Fibroblast of lung (primary cell): ENCODE results near the gene ARSG. TPM values are rescaled to one million over a fixed set of nuclear protein-coding genes. Genes with fewer than 3 reads are reported as not detected.

ENCODE experiments used
- DNase-seq, 2 donors: peaks; one replicate each; pipeline versions ENCODE4 v3.0.0 to v3.0.0-alpha.2; 2010; ENCODE audit warnings: low read depth in 2 of 2
- H2AFZ ChIP-seq: 2 replicates; pipeline ENCODE4 v1.5.1; 2012; ENCODE audit warnings: low read length, control low read depth, inconsistent platforms
- H3K27ac ChIP-seq: 2 replicates; pipeline ENCODE4 v1.5.1; 2011; ENCODE audit warnings: low read length, control low read depth; ENCODE audit not compliant: insufficient read depth
- H3K27me3 ChIP-seq: 2 replicates; pipeline ENCODE4 v1.5.1; 2011; ENCODE audit warnings: mild to moderate bottlenecking, low read length; ENCODE audit not compliant: control insufficient read depth, insufficient read depth
- H3K36me3 ChIP-seq: 2 replicates; pipeline ENCODE4 v1.5.1; 2011; ENCODE audit warnings: low read length; ENCODE audit not compliant: control insufficient read depth, insufficient read depth
- H3K4me1 ChIP-seq: 2 replicates; pipeline ENCODE4 v1.5.1; 2011; ENCODE audit warnings: low read length; ENCODE audit not compliant: control insufficient read depth, insufficient read depth; ENCODE audit errors: extremely low read depth
- H3K4me2 ChIP-seq: 2 replicates; pipeline ENCODE4 v1.5.1; 2011; ENCODE audit warnings: low read length, control low read depth; ENCODE audit not compliant: insufficient read depth; ENCODE audit errors: extremely low read depth
- H3K4me3 ChIP-seq, 4 experiments: fragments of 200-600 bp in 1 of 4; sonication (generic) in 1 of 4; replicated peaks in 1 of 4; 2 replicates each; pipeline ENCODE4 v1.5.1; 2011 to 2016; ENCODE audit warnings: low read length in 4 of 4, low read depth in 3 of 4, mild to moderate bottlenecking in 3 of 4, control low read depth in 2 of 4, inconsistent platforms in 1 of 4, mixed read lengths in 1 of 4; ENCODE audit not compliant: insufficient read depth in 1 of 4; ENCODE audit errors: control extremely low read depth in 1 of 4
- H3K79me2 ChIP-seq: 2 replicates; pipeline ENCODE4 v1.5.1; 2012; ENCODE audit warnings: mild to moderate bottlenecking, low read length, inconsistent platforms; ENCODE audit not compliant: control insufficient read depth, insufficient read depth
- H3K9ac ChIP-seq: 2 replicates; pipeline ENCODE4 v1.5.1; 2011; ENCODE audit warnings: mild to moderate bottlenecking, low read length, control low read depth; ENCODE audit not compliant: insufficient read depth
- H3K9me3 ChIP-seq: 2 replicates; pipeline ENCODE4 v1.5.1; 2012; ENCODE audit warnings: low read depth, low read length; ENCODE audit not compliant: control insufficient read depth, insufficient read depth
- H4K20me1 ChIP-seq: 2 replicates; pipeline ENCODE4 v1.5.1; 2011; ENCODE audit warnings: low read length; ENCODE audit not compliant: control insufficient read depth, insufficient read depth; ENCODE audit errors: extremely low read depth
- EZH2 ChIP-seq: IDR thresholded peaks from 2 replicates; pipeline ENCODE4 v1.5.1; 2012; ENCODE audit warnings: low read length, control low read depth, mild to moderate bottlenecking; ENCODE audit errors: missing control alignments
- polyA plus RNA-seq, 2 donors: library from polyadenylated mRNA; depleted of rRNA in 1 of 2; stranded (reverse) in 1 of 2; unstranded in 1 of 2; fragments of >200 nt; gene quantifications; 2 replicates each; pipeline ENCODE4 v1.2.1, GENCODE V29; 2011 to 2012; ENCODE audit warnings: missing spikeins in 1 of 2
- total RNA-seq: library from RNA; depleted of rRNA; stranded (reverse); fragments of >200 nt; gene quantifications from 2 replicates; pipeline ENCODE4 v1.2.1, GENCODE V29; 2014
- TF ChIP-seq, protein P1 (sequence below), 2 donors: IDR thresholded peaks in 1 of 2; conservative IDR thresholded peaks in 1 of 2; 1 replicate in 1 of 2; 2 replicates in 1 of 2; pipeline ENCODE4 v1.5.1; 2011 to 2012; ENCODE audit warnings: low read length in 2 of 2, control low read depth in 1 of 2, inconsistent platforms in 1 of 2, low read depth in 1 of 2, mild to moderate bottlenecking in 1 of 2

The ARSG gene
- total and polyA plus RNA-seq, 2 donors (not counting 1 experiment from before 2014, with no cell fraction given): 3.5 to 8.1 TPM

DNA sequence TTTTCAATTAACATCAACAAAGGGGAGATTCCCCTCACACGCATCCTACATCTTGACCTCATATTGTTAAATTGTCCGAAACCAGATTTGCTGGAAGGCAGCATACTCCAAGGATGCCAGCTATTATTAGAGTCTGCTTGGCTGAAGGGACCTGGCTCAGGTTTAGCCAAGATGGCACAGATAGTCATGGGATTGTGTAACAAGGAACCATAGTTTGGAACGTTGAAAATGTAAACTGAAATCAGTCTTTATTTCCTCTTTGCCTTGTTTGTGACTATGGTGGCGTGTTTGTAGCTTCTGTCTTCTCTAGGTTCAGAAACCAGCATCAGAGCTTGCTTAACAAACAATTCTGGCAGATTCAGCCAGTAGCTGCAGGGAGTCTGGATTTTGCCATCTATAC lies 5.9 kb downstream of the ARSG start:
- Histone ChIP-seq H3K27me3 (no peaks in the 10 kb centered on the region), H3K4me1 (peaks cover 3% of the 10 kb centered on the region), H3K9ac (no peak overlapping the region), H2AFZ (no peak overlapping the region), H3K36me3 (no peaks in the 10 kb centered on the region), H3K27ac (no peak overlapping the region), H4K20me1 (no peaks in the 10 kb centered on the region), H3K9me3 (no peaks in the 10 kb centered on the region), H3K79me2 (no peaks in the 10 kb centered on the region), H3K4me2 (no peak overlapping the region), H3K4me3 (no peak overlapping the region)
- TF ChIP-seq, protein P1, sequence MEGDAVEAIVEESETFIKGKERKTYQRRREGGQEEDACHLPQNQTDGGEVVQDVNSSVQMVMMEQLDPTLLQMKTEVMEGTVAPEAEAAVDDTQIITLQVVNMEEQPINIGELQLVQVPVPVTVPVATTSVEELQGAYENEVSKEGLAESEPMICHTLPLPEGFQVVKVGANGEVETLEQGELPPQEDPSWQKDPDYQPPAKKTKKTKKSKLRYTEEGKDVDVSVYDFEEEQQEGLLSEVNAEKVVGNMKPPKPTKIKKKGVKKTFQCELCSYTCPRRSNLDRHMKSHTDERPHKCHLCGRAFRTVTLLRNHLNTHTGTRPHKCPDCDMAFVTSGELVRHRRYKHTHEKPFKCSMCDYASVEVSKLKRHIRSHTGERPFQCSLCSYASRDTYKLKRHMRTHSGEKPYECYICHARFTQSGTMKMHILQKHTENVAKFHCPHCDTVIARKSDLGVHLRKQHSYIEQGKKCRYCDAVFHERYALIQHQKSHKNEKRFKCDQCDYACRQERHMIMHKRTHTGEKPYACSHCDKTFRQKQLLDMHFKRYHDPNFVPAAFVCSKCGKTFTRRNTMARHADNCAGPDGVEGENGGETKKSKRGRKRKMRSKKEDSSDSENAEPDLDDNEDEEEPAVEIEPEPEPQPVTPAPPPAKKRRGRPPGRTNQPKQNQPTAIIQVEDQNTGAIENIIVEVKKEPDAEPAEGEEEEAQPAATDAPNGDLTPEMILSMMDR (conservative IDR thresholded peaks at IDR 0.05 in 1 of 2, IDR thresholded peaks at IDR 0.05 in 1 of 2; ENCODE audit: low read depth in 1 of 2, low read length in 2 of 2): no peak
- no peak for TF ChIP-seq EZH2
- DNase-seq: no peak

DNA sequence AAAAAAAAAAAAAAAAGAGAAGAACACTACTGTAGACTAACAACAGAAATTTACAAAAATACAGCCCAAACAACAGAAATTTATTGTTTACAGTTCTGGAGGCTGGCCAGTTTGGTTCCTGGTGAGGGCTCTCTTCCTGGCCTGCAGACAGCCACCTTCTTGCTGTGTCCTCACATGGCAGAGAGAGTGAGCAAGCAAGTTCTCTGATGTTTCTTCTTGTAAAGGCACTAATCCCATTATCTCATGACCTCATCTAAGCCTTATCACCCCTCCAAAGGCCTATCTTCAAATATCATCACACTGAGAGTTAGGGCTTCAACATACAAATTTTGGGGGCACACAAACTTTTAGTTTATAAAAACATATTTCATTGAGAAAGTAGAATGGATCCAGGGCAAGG lies 7.3 kb downstream of the ARSG start:
- no peak for DNase-seq
- H3K27me3 ChIP-seq: no peaks in the 10 kb centered on the region
- H2AFZ ChIP-seq: no peak overlapping the region
- H3K79me2 ChIP-seq: no peaks in the 10 kb centered on the region
- no peaks in the 10 kb centered on the region for H3K9me3 ChIP-seq
- H3K27ac ChIP-seq: no peak overlapping the region
- no peak overlapping the region for H3K4me2 ChIP-seq
- no peak overlapping the region for H3K4me3 ChIP-seq
- no peaks in the 10 kb centered on the region for H3K36me3 ChIP-seq
- H3K4me1 ChIP-seq: no peaks in the 10 kb centered on the region
- no peaks in the 10 kb centered on the region for H4K20me1 ChIP-seq
- no peak overlapping the region for H3K9ac ChIP-seq
- TF ChIP-seq, protein P1 (conservative IDR thresholded peaks at IDR 0.05 in 1 of 2, IDR thresholded peaks at IDR 0.05 in 1 of 2; ENCODE audit: low read depth in 1 of 2, low read length in 2 of 2): no peak
- TF ChIP-seq EZH2: no peak

DNA sequence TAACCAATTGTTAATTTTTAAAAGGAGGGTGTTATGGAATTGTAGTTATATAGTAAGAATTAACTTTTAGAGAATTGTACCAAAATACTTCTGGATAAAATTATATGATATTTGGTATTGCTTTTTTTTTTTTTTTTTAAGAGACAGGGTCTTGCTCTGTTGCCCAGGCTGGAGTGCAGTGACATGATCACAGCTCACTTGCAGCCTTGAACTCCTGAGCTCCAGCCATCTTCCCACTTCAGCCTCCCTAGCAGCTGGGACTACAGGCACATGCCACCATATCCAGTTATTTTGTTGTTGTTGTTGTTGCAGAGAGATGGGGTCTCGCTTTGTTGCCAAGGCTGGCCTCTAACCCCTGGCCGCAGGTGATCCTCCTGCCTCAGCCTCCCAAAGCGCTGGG lies 8.5 kb downstream of the ARSG start:
- Histone ChIP-seq H3K9ac (no peak overlapping the region), H3K4me2 (no peak overlapping the region), H3K4me3 (no peak overlapping the region), H3K36me3 (no peaks in the 10 kb centered on the region), H3K79me2 (no peaks in the 10 kb centered on the region), H3K9me3 (no peaks in the 10 kb centered on the region), H3K4me1 (no peaks in the 10 kb centered on the region), H3K27me3 (no peaks in the 10 kb centered on the region), H2AFZ (no peak overlapping the region), H4K20me1 (no peaks in the 10 kb centered on the region), H3K27ac (no peak overlapping the region)
- no peak for DNase-seq
- TF ChIP-seq EZH2: no peak
- TF ChIP-seq, protein P1 (conservative IDR thresholded peaks at IDR 0.05 in 1 of 2, IDR thresholded peaks at IDR 0.05 in 1 of 2; ENCODE audit: low read depth in 1 of 2, low read length in 2 of 2): no peak
